SK-N-SH treated with all-trans-retinoic acid at 6 μM for 48 hours (cell line): ENCODE results near the gene AFG1L.

ENCODE experiments used
- ATAC-seq: fragments of 200-7000 bp; cut with Tn5 transposase; 3 replicates; pipeline ENCODE4 v1.9.1; 2020; ENCODE audit warnings: mild to moderate bottlenecking, moderate library complexity
- ARNTL ChIP-seq: fragments of 450-650 bp; formaldehyde crosslinking; IDR thresholded peaks from 2 replicates; pipeline ENCODE4 v1.5.0; 2020; ENCODE audit warnings: low read depth, mild to moderate bottlenecking, moderate library complexity, borderline replicate concordance
- CSDC2 ChIP-seq: fragments of 250-450 bp; sonication (Bioruptor Pico); IDR thresholded peaks from 2 replicates; pipeline ENCODE4 v1.5.0; 2020; ENCODE audit warnings: mild to moderate bottlenecking, moderate library complexity
- ESRRG ChIP-seq: fragments of 250-450 bp; sonication (Bioruptor Pico); IDR thresholded peaks from 2 replicates; pipeline ENCODE4 v1.6.1; 2021; ENCODE audit warnings: mild to moderate bottlenecking
- GLIS3 ChIP-seq: fragments of 250-450 bp; sonication (Bioruptor Pico); IDR thresholded peaks from 2 replicates; pipeline ENCODE4 v1.5.0; 2020; ENCODE audit warnings: mild to moderate bottlenecking, moderate library complexity
- PPARA ChIP-seq: fragments of 250-450 bp; sonication (Bioruptor Pico); IDR thresholded peaks from 2 replicates; pipeline ENCODE4 v1.5.0; 2020; ENCODE audit warnings: mild to moderate bottlenecking, borderline replicate concordance
- SNAI2 ChIP-seq: fragments of 250-450 bp; sonication (Bioruptor Pico); IDR thresholded peaks from 2 replicates; pipeline ENCODE4 v1.5.0; 2020; ENCODE audit warnings: mild to moderate bottlenecking, moderate library complexity
- TOX ChIP-seq: fragments of 250-450 bp; sonication (Bioruptor Pico); IDR thresholded peaks from 2 replicates; pipeline ENCODE4 v1.8.0; 2021; ENCODE audit warnings: mild to moderate bottlenecking, moderate library complexity, borderline replicate concordance
- ZC3H10 ChIP-seq: fragments of 250-450 bp; sonication (Bioruptor Pico); IDR thresholded peaks from 2 replicates; pipeline ENCODE4 v1.5.1; 2021; ENCODE audit warnings: mild to moderate bottlenecking, moderate library complexity
- ZFP30 ChIP-seq: fragments of 450-650 bp; formaldehyde crosslinking; IDR thresholded peaks from 2 replicates; pipeline ENCODE4 v1.5.0; 2022; ENCODE audit warnings: mild to moderate bottlenecking, moderate library complexity
- ZNF70 ChIP-seq: fragments of 450-650 bp; formaldehyde crosslinking; IDR thresholded peaks from 2 replicates; pipeline ENCODE4 v1.5.0; 2020; ENCODE audit warnings: mild to moderate bottlenecking, moderate library complexity
- ZNF8 ChIP-seq: fragments of 450-650 bp; formaldehyde crosslinking; IDR thresholded peaks from 2 replicates; pipeline ENCODE4 v1.5.0; 2020; ENCODE audit warnings: mild to moderate bottlenecking, moderate library complexity
- TF ChIP-seq, protein P1 (sequence below): fragments of 250-450 bp; sonication (Bioruptor Pico); IDR thresholded peaks from 2 replicates; pipeline ENCODE4 v1.5.1; 2021; ENCODE audit warnings: mild to moderate bottlenecking, moderate library complexity

Gene AFG1L

DNA sequence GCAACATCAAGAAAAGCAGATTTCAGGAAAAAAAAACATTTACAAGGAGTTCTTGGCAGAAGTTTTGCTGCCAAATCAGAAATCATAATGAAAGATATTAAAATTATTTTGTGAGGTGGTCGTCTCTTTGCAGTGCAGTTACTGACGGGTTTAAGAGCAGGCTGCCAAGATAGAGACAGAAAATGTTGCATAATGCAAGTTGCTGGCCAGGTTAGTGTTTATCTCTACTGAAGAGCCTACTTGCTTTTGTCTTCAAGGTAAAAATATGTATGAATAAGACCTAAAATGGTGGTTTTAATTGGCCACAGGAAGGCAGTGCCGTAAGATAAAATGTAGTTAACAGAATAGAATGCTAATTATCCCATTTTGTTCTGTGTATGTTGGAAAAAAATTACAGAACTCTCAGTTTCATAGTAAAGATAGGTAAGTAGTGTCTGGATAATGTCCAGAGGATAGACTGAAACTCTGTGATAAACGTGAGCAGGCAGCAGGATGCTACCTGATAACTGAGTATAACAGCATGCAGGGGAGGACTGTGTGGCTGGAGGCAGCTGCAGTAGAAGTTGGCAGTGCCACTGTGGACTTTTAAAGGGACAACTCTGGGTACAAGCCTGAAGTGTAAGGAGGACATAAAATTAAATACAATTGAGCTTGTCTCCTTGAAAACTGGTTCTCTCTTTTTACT lies 279.7 kb downstream of the AFG1L start:
- TF ChIP-seq TOX, result no peak
- TF ChIP-seq PPARA, result no peak
- TF ChIP-seq GLIS3 (CRISPR knock-in tag), result no peak
- no peak for TF ChIP-seq ZNF8 (CRISPR knock-in tag)
- no peak for TF ChIP-seq ZFP30 (CRISPR knock-in tag)
- TF ChIP-seq ARNTL (CRISPR knock-in tag), result no peak
- no peak; the same call in 1 of the 2 replicates for TF ChIP-seq ZNF70 (CRISPR knock-in tag)
- TF ChIP-seq, protein P1, sequence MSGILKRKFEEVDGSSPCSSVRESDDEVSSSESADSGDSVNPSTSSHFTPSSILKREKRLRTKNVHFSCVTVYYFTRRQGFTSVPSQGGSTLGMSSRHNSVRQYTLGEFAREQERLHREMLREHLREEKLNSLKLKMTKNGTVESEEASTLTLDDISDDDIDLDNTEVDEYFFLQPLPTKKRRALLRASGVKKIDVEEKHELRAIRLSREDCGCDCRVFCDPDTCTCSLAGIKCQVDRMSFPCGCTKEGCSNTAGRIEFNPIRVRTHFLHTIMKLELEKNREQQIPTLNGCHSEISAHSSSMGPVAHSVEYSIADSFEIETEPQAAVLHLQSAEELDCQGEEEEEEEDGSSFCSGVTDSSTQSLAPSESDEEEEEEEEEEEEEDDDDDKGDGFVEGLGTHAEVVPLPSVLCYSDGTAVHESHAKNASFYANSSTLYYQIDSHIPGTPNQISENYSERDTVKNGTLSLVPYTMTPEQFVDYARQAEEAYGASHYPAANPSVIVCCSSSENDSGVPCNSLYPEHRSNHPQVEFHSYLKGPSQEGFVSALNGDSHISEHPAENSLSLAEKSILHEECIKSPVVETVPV (CRISPR knock-in tag), result no peak
- TF ChIP-seq ESRRG (CRISPR knock-in tag), result no peak
- no peak for TF ChIP-seq ZC3H10
- no peak for TF ChIP-seq SNAI2 (CRISPR knock-in tag)
- TF ChIP-seq CSDC2, result no peak
- no peak; the same call in 1 of the 3 replicates for ATAC-seq
